Gastrocnemius medialis (tissue), 4 donors: ENCODE results near the gene NAA10.

Experiments
- POLR2A ChIP-seq, 2 donors: fragments of 450-650 bp; IDR thresholded peaks; one replicate each; pipeline ENCODE4 v1.6.1; 2017; ENCODE audit warnings: antibody characterized with exemption in 2 of 2, mild to moderate bottlenecking in 2 of 2, moderate library complexity in 2 of 2
- TF ChIP-seq, protein P1 (sequence below), 5 experiments: fragments of 450-650 bp in 3 of 5; fragments of 200-600 bp in 2 of 5; sonication (generic) in 2 of 5; IDR thresholded peaks in 4 of 5; conservative IDR thresholded peaks in 1 of 5; 1 replicate in 4 of 5; 2 replicates in 1 of 5; pipeline ENCODE4 v1.5.1; 2016 to 2019; ENCODE audit warnings: antibody characterized with exemption in 5 of 5, mild to moderate bottlenecking in 3 of 5, moderate library complexity in 3 of 5

DNA sequence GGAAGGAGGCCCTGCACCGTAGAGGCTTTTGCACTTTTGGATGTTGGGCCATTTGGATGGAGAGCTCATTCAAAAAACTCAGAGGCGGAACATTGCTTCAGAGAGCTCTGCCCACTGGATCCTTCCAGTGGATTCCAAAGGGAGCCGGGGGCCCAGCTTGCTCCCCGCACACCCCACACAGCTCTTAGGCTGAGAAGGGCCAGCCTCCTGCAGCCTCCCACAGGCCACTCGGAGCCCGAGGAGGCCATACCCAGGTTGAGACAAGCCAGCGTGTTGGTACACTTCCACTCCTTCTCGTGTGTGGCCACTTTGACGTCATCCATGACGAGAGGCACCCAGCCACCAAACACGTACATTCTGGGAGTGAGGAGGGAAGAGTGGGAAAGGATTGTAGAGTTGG, 26.5 kb upstream of the NAA10 start:
- TF ChIP-seq, protein P1, sequence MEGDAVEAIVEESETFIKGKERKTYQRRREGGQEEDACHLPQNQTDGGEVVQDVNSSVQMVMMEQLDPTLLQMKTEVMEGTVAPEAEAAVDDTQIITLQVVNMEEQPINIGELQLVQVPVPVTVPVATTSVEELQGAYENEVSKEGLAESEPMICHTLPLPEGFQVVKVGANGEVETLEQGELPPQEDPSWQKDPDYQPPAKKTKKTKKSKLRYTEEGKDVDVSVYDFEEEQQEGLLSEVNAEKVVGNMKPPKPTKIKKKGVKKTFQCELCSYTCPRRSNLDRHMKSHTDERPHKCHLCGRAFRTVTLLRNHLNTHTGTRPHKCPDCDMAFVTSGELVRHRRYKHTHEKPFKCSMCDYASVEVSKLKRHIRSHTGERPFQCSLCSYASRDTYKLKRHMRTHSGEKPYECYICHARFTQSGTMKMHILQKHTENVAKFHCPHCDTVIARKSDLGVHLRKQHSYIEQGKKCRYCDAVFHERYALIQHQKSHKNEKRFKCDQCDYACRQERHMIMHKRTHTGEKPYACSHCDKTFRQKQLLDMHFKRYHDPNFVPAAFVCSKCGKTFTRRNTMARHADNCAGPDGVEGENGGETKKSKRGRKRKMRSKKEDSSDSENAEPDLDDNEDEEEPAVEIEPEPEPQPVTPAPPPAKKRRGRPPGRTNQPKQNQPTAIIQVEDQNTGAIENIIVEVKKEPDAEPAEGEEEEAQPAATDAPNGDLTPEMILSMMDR (IDR thresholded peaks at IDR 0.05 in 4 of 5, conservative IDR thresholded peaks at IDR 0.05 in 1 of 5), result no peak
- TF ChIP-seq POLR2A (IDR thresholded peaks at IDR 0.05), result no peak
